Gastroesophageal sphincter (tissue), 4 donors: Measurements from ENCODE around the gene STXBP6. TPM values are rescaled to one million over a fixed set of nuclear protein-coding genes. Genes with fewer than 3 reads are reported as not detected.

Source experiments
- ATAC-seq: fragments of 150-250 bp; one replicate; pipeline ENCODE4 v1.9.1; 2016; ENCODE audit warnings: mild to moderate bottlenecking, moderate library complexity
- H3K27ac ChIP-seq, 4 donors: fragments of 200-600 bp; sonication (generic) in 3 of 4; 1 replicate in 3 of 4; 2 replicates in 1 of 4; pipeline ENCODE4 v1.5.1; 2016 to 2019
- H3K27me3 ChIP-seq: fragments of 200-600 bp; sonication (generic); one replicate; pipeline ENCODE4 v1.5.1; 2019
- H3K36me3 ChIP-seq, 2 donors: fragments of 200-600 bp; sonication (generic); one replicate each; pipeline ENCODE4 v1.5.1; 2019; ENCODE audit warnings: control low read depth in 1 of 2
- H3K4me1 ChIP-seq, 3 donors: fragments of 200-600 bp; sonication (generic); 1 replicate in 2 of 3; 2 replicates in 1 of 3; pipeline ENCODE4 v1.5.1; 2016 to 2019; ENCODE audit warnings: control low read depth in 2 of 3
- H3K4me3 ChIP-seq, 2 donors: fragments of 200-600 bp; sonication (generic); one replicate each; pipeline ENCODE4 v1.5.1; 2019; ENCODE audit warnings: mild to moderate bottlenecking in 1 of 2, moderate library complexity in 1 of 2
- H3K9me3 ChIP-seq, 3 donors: fragments of 200-600 bp; sonication (generic); one replicate each; pipeline ENCODE4 v1.5.1; 2017 to 2019; ENCODE audit warnings: control low read depth in 2 of 3
- EP300 ChIP-seq: sonication (generic); formaldehyde crosslinking; IDR thresholded peaks from one replicate; pipeline ENCODE4 v1.6.1; 2017; ENCODE audit warnings: antibody characterized with exemption, mild to moderate bottlenecking
- POLR2A ChIP-seq, 2 donors: fragments of 450-650 bp; IDR thresholded peaks; one replicate each; pipeline ENCODE4 v1.6.1; 2017; ENCODE audit warnings: antibody characterized with exemption in 2 of 2, mild to moderate bottlenecking in 2 of 2, moderate library complexity in 1 of 2
- POLR2AphosphoS5 ChIP-seq: sonication (generic); formaldehyde crosslinking; IDR thresholded peaks from one replicate; pipeline ENCODE4 v1.6.1; 2017; ENCODE audit warnings: antibody characterized with exemption
- WGBS, 2 donors: methylation state at CpG; one replicate each; pipeline ENCODE4 v1.1.5; 2018; ENCODE audit warnings: low coverage in 1 of 2; 5-methylcytosine and 5-hydroxymethylcytosine counted together
- total RNA-seq, 4 donors: library from RNA; depleted of rRNA; stranded (reverse); fragments of >200 nt; gene quantifications; one replicate each; pipeline ENCODE4 v1.1.0, GENCODE V29; 2016
- TF ChIP-seq, protein P1 (sequence below), 4 experiments: fragments of 200-600 bp in 2 of 4; fragments of 450-650 bp in 2 of 4; sonication (generic) in 1 of 4; IDR thresholded peaks; one replicate each; pipeline ENCODE4 v1.5.1; 2017 to 2019; ENCODE audit warnings: antibody characterized with exemption in 4 of 4, mild to moderate bottlenecking in 2 of 4, moderate library complexity in 2 of 4

STXBP6 gene
- total RNA-seq, 4 donors from 2014 or later: 29.3 to 55.7 (median 44.0) TPM

DNA sequence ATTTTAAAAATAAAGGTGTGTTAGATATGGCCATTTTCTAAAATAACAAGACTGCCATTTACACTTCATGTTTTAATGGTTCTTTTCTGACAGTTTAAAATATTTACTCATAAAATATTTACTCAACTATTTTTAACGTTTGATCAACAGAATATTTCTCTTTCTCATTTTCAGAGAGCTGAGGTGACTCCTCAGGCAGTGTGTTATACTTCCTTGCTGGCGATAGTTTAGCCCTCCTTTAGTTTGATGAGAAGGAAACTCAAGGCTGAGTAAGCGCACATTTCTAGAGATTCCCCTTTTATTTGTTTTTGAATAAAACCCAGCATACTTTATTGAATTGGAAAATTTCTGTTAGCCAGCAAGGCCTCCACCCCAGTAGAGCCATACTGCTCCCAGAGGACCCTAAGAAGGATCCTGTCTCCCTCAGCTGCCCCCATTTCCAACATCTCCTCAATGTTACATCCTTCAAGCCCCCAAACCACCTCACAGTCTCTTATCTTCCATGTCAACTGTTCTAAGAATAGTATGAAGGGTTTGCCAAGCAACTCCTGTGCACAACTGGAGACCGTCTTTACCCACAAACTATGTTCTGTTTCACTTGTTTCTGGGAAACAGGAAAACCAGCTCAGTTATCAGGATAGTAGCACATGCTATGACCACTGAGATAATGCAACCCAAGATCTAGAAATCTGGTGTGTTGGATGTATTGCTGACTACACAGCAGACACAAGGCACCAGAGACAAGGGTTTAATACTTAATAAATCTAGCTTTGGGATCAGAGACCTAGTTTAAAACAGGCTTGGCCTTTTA is 129.5 kb downstream of the STXBP6 start:
- no peak overlapping the region for H3K27ac ChIP-seq
- H3K9me3 ChIP-seq: no peaks in the 10 kb centered on the region
- ATAC-seq: no peak
- no peaks in the 10 kb centered on the region for H3K27me3 ChIP-seq
- H3K36me3 ChIP-seq: no peaks in the 10 kb centered on the region
- no peak overlapping the region for H3K4me3 ChIP-seq
- WGBS, 2 donors: 79 to 87% methylated on average over 2 to 4 of the region's 4 CpGs
- H3K4me1 ChIP-seq: peaks cover 0 to 9% (median 0%) of the 10 kb centered on the region in 3 donors
- TF ChIP-seq EP300 (no peak), POLR2A (IDR thresholded peaks at IDR 0.05) (no peak), POLR2AphosphoS5 (no peak)
- TF ChIP-seq, protein P1, sequence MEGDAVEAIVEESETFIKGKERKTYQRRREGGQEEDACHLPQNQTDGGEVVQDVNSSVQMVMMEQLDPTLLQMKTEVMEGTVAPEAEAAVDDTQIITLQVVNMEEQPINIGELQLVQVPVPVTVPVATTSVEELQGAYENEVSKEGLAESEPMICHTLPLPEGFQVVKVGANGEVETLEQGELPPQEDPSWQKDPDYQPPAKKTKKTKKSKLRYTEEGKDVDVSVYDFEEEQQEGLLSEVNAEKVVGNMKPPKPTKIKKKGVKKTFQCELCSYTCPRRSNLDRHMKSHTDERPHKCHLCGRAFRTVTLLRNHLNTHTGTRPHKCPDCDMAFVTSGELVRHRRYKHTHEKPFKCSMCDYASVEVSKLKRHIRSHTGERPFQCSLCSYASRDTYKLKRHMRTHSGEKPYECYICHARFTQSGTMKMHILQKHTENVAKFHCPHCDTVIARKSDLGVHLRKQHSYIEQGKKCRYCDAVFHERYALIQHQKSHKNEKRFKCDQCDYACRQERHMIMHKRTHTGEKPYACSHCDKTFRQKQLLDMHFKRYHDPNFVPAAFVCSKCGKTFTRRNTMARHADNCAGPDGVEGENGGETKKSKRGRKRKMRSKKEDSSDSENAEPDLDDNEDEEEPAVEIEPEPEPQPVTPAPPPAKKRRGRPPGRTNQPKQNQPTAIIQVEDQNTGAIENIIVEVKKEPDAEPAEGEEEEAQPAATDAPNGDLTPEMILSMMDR (IDR thresholded peaks at IDR 0.05): no peak

DNA sequence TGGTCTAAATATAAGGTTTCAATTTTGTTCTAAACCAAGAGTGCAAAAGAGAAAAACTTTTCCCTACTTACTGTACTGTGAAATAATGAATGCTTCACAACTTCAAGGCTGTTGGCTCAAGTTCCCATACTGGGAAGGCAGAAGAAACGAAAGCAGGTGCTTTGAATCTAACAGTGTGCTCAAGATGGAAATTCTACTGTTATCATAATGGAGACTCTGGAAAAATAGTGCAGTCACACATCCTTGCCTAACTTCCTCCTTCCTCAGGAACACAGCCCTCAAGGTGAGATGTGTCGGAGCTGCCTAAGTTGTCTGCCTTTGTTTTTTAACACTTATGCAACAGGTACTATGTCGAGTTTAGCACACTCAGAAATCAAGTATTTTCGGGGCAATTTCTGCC is 131.1 kb downstream of the STXBP6 start:
- no peak for ATAC-seq
- no peak for TF ChIP-seq POLR2A (IDR thresholded peaks at IDR 0.05)
- TF ChIP-seq EP300: no peak
- TF ChIP-seq, protein P1 (IDR thresholded peaks at IDR 0.05): no peak
- no peak for TF ChIP-seq POLR2AphosphoS5
- Histone ChIP-seq H3K4me3 (no peak overlapping the region), H3K9me3 (no peaks in the 10 kb centered on the region), H3K36me3 (no peaks in the 10 kb centered on the region), H3K27me3 (no peaks in the 10 kb centered on the region), H3K4me1 (peaks cover 0 to 12% (median 0%) of the 10 kb centered on the region in 3 donors), H3K27ac (no peak overlapping the region)
- 58 to 63% methylated on average over 4 of the region's 4 CpGs for WGBS, 2 donors

DNA sequence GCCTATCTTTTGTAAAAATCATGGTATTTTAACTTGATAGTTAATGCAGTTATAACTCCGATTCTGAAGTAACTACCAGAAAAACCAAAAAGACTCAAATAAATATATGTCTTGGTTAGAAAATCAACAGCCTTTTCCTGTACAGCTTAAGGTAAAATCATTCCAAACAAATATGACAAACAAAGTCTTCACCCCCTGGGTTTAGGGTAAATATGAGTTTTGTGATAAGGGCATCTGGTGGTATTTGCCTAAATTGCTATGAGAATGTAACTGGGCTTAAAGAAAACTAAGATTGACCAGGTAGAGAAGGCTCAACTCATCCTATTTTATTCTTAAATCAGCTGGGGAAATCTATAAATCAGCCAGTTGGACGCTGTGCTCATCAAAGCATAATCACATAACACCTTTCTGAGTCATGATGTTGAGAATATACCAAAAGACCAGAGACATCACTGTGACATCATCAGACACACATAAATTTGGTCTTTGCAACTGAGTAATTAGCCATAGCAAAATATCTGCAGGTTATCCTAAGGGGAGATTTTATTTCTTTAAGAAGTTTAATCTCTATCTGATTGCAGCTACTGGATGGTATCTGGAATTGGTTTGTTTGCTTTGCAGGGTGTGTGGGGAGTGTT is 133.9 kb downstream of the STXBP6 start:
- no peaks in the 10 kb centered on the region for H3K27me3 ChIP-seq
- H3K9me3 ChIP-seq: no peaks in the 10 kb centered on the region
- TF ChIP-seq EP300 (no peak), POLR2AphosphoS5 (no peak), POLR2A (IDR thresholded peaks at IDR 0.05) (no peak)
- TF ChIP-seq, protein P1 (IDR thresholded peaks at IDR 0.05): no peak
- H3K4me3 ChIP-seq: no peak overlapping the region
- no peaks in the 10 kb centered on the region for H3K36me3 ChIP-seq
- no peak overlapping the region for H3K27ac ChIP-seq
- no peak for ATAC-seq
- 82 to 90% methylated on average over 2 of the region's 2 CpGs for WGBS, 2 donors
- H3K4me1 ChIP-seq: peaks cover 8 to 36% (median 10%) of the 10 kb centered on the region in 3 donors

DNA sequence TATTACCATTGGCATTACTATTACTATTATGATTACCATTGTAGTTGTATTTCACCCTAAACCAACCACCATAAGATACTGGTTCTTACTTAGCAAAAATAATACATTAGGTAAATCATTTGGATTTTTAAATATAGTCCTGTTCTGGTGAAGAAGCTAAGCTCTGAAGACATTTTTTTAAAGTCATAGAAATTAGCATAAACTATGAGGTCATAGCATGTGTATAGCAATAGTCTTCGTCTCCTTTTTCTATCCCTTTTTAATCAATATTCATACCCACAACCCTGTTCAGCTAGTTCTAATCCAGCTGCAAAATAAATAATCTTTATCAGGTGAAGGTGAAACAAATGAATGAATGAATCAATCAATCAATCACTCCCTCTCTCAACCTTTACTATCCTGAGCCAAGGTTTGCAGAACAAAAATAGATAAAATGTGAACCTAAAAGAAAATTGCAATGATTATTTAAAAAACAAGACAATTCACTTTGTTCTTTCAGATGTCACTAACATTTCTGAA is 134.5 kb downstream of the STXBP6 start:
- Histone ChIP-seq H3K4me3 (no peak overlapping the region), H3K4me1 (peaks cover 8 to 42% (median 10%) of the 10 kb centered on the region in 3 donors), H3K36me3 (no peaks in the 10 kb centered on the region), H3K9me3 (no peaks in the 10 kb centered on the region), H3K27ac (no peak overlapping the region), H3K27me3 (no peaks in the 10 kb centered on the region)
- ATAC-seq: no peak
- WGBS, 2 donors: 73 to 96% methylated on average over 1 of the region's 1 CpG
- TF ChIP-seq EP300: no peak
- TF ChIP-seq, protein P1 (IDR thresholded peaks at IDR 0.05): no peak
- no peak for TF ChIP-seq POLR2AphosphoS5
- TF ChIP-seq POLR2A (IDR thresholded peaks at IDR 0.05): no peak
